ENCODE measurements around the gene PEX11B.

PEX11B gene

GRCh38 chr1:145901312-145902021 is 17.1 kb downstream of the PEX11B start:
- DNase-seq: no peak

DNA sequence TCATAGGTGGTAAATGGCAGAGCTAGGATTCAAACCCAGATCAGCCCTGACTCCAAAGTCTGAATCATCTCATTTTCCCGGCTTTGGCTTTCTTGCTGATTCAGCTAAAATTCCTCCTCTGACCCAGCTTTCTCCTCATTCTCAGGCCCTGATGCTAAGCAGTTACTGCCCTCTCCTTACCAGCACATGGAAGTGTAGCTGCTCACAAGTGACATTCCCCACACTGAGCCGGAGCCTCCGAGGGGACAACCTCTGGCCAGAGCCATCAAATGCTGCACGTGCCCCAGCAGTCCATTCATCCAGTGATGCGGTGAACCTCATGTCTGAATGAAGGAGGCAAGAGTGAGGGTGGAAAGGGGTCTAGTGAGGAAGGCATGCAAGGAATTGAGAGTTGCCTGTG is 19.8 kb downstream of the PEX11B start:
- no peak for DNase-seq

GRCh38 chr1:145897969-145898368 is 20.5 kb downstream of the PEX11B start:
- DNase-seq: no peak

DNA sequence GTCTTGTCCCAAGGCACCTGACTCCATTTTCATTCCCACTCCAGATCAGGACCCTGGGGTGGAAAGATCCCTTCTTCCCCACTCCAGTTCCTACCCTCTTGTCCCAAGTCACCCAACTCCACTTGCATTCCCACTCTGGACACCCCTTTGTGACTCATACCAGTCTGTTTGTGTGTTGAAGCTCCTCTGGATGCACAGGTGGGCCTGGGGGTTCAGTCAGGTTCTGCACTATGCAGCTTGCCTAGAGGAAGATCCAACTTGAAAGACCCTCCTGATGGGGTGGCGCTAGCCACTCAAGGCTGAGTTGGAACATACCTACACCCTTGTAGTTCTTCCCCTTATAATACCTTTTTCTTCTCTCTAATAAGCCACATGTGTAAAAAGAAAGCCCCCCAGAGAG is 23.0 kb downstream of the PEX11B start:
- DNase-seq: no peak

DNA sequence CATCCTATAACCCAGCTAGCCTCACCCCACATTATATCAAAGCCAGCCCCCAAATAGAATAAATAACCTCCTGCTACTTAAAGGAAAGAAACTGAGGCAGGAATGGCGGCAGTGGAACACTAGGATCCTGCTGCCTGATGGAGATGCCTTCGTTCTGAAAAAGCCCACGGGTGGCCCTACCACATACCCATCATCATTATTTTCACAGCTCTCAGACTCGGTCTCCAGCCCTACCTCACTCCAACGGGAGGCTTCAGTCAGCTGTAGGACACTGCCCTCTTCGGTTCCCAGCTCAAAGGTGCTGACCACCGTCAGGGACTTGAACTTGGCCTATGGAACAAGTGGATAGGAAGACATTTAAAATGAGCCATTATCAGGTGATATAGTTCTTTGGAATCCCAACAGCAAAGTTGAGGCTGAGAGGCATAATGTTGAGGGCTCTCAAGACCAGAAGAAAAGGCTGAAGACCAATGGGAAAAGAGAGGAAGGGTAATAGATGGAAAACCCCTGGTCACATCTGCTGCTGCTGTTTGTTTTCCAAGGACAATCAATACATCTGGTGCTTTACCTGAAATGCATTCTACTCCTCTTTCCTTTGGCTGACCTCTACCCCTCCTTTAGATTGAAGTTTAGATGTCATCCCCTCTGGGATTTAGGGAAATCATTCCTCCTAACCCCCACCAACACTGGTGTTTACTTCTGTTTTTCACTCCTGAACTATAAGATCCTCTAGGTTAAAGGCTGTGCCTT is 25.0 kb downstream of the PEX11B start:
- no peak for DNase-seq

- no peak for DNase-seq
These were observed 25.9 kb downstream of the PEX11B start for GRCh38 chr1:145892486-145893087.

DNA sequence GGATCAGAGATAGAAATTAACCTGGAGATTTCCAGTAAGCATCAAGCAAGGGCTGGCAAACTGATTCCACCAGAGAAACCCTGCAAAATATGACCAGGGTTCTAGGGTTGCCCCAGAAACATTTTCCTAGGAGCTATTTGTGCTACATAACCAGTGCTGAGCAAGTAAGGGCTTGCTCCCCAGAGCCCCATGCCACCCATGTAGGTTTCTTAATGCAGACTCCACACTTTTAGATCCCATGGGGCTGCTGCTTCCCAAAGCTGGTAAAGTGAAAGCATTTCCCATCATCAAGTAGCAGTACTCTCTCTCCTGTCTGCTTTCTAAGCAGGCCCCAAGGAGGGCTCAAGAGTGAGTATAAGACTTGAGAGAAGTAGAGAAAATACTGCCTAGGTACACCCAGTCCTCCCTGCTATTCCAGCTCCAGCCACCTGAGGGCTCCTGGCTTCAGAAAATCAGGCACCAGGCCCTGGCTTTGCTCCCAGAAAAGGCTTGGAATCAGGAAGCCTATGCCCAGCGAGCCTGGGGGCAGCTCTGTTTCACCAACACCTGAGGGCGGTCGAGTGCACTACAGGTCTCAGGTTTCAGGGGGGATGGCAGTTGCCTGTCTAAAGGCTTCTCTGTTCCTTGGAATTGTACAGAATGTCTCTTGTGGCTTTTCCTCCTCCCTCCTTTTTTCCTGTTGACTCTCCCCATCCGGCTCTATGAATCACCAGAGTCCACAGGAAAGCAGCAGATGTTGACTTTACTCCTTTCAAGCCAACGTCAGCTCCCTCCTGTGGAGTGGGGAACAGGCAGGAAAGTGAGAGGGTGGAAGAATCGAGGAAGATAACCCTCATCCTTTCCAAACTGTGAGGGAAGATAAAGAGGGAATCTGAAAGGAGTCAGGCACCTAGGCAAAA is 26.7 kb downstream of the PEX11B start:
- DNase-seq: peak; percentile 45 to 55

GRCh38 chr1:145891143-145891542 is 27.4 kb downstream of the PEX11B start:
- no peak for DNase-seq

DNA sequence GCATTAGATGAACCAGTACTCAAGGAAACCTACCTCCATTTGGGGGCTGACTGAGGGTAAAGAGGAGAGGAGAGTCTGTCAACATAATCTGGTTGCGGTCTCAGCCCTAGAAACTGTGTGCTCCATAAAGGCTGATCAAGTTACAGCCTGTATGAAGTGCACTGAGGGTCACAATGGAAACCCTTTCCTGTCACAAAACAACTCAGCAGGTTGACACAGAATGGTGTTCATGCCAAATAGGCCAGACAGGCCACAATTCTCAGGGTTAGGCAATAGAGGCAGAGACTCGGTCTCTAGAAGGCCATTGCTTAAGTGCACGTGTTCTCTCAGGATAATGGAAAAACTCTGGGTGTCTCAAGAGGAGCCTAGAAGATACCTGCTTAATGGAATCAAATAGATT is 28.8 kb downstream of the PEX11B start:
- no peak for DNase-seq

DNA sequence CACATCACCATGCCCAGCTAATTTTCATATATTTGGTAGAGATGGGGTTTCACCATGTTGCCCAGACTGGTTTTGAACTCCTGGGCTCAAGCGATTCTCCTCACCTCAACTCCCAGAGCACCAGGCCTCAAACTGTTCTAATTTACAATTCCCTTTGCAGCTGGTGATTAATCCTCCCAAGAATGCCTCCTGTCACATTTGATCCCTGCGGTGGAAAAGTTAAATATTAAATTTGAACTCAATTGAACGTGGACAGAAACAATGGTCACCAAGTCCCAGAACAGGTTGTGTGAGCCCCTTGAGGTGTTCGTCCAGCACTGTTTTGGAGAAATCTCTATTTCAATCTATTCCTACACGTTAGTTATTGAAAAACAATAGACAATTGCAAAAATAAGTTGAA is 30.9 kb downstream of the PEX11B start:
- no peak for DNase-seq

DNA sequence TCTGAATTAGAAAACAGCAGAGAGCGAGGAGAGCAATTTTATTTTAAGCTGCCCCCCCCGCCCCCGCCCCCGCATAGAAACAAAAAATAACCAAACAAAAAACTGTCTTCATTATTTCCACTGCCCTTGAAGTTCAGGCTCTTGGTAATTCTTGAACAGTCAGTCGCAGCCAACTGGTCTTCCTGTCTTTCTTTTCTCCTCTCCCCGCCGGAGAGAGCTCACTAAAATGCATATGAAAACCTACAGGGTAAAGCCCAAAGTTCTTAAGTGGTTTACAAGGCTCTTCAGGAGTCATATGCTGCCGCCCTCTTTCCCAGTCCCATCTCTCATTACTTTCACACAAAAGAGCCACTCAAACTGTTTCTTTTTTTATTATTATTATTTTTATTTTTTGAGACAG is 31.7 kb downstream of the PEX11B start:
- no peak for DNase-seq

- no peak for DNase-seq
These were observed 32.1 kb downstream of the PEX11B start for GRCh38 chr1:145886390-145886789.

- DNase-seq: peak; percentile 79 to 83
These were observed 32.7 kb downstream of the PEX11B start, which contains the start of gene ANKRD35 for GRCh38 chr1:145885738-145886287. Gene ANKRD35, minus strand, starts transcription at chr1:145885866. Its CDS starts 108 bp downstream, at chr1:145885758.

DNA sequence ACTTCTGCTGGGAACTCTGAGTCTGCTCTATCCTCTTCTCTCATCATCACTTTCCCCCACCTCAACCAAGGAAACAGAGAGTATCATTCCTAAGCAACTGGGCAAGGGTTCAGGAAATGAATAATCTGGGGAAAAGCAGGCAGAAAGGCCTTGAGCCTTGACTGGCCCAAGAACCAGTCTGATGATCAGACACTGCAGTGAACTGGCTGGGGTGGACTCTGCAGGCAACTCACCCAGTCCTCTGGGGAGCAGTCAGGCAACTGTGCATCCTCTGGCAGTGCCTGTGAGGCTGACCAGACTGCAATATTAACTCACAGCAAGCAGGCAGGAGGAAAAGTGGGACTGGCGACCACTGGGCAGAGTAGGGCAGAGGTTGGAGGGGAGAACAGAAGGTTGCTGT is 33.8 kb downstream of the PEX11B start:
- DNase-seq: no peak

- no peak for DNase-seq
These were observed 38.7 kb downstream of the PEX11B start for GRCh38 chr1:145879775-145880174.

- no peak for DNase-seq
These were observed 39.8 kb downstream of the PEX11B start for GRCh38 chr1:145878724-145879123.

GRCh38 chr1:145877923-145878486 is 40.5 kb downstream of the PEX11B start:
- DNase-seq: no peak

DNA sequence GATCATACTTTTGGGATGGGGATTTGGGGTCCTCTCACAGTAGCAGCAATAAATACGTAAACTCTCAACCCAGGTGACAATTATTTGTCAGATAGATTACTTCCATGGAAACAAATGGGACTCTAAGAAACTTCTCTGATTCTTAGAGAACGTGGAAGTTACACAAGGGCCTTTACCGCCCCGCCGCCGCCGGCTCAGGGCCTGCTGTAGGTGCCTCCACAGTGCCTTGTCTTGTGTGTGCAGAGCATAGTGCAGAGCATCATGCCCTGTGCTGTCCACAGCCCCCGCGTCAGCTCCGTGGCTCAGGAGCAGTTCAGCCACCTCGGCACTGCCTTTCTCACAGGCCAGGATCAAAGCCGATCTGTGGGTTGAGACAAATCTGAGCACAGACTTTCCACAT is 43.9 kb downstream of the PEX11B start:
- no peak for DNase-seq

- DNase-seq: peak; percentile 28 to 30
These were observed 46.3 kb downstream of the PEX11B start for GRCh38 chr1:145871994-145872924.

GRCh38 chr1:145868232-145868631 is 50.3 kb downstream of the PEX11B start:
- DNase-seq: no peak

Measured in stimulated activated CD4-positive, alpha-beta T cell treated with anti-CD3 and anti-CD28 coated beads, Interleukin-2, amount 100 ng/mL, for 48 hours (primary cell).